ENCODE results near the gene DNAJC4. TPM values are rescaled to one million over a fixed set of nuclear protein-coding genes. Genes with fewer than 3 reads are reported as not detected.

DNAJC4 gene
- total and polyA plus RNA-seq, 2 of the 8 experiments (the other 6 are each of a cell fraction or from before 2014, with no cell fraction given): 14.6 to 31.0 TPM

DNA sequence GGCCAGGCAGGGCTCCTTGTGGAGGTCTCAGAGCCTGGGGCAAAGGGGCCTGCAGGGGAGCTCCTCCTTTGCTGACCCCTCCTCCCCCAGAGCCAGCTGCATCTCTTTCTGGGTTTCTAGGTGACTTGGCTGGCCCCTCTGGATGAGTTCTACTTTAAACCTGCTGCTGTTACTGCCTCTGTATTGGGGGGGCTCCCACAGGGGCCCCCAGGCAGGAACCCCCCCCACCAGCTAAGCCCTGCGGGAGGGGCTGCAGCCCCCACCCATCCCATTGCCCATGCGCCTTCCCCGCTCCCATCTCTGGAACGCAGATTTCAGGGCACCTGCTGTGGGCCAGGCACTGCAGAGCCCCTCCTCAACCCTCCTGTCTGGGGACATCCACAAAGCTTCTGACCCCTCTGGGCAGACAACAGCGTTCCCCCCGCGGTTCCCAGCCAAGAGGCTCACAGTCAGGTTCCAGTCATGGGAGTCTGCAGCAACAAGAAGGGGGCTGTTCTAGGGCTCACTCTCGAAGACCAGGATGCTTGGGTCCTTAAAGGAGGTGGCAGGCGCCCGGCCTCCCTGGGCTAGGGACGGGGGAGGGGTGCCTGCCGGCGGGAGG is 20.2 kb downstream of the DNAJC4 start:
- peak overlapping the region; percentile 46 to 73 (median 55) for H3K4me3 ChIP-seq (ENCODE audit: extremely low read depth in 1 of 4, insufficient read depth in 2 of 4, low read depth in 3 of 4, low read length in 4 of 4)
- ChIA-PET POLR2A (ENCODE audit: partially characterized antibody) (interaction anchor here (0.7 to 13.1 kb wide), 21 partner anchors 8 to 272 kb away, joined by 3 to 352 read pairs (median 6); partner anchors contain the start of genes DNAJC4, ESRRA, FKBP2 and KCNK4), CTCF (ENCODE audit: partially characterized antibody) (interaction anchor here (0.6 to 10.0 kb wide), 27 partner anchors 9 to 402 kb away, joined by 3 to 102 read pairs (median 5); partner anchors contain the start of genes CATSPERZ, FERMT3, FKBP2 and NUDT22)
- no peak for TF ChIP-seq TAF1 (IDR thresholded peaks at IDR 0.05; ENCODE audit: low read depth, low read length)
- peak overlapping the region in 2 of 4 experiments; percentile 67 to 76; a peak in 4 of 7 replicates for H3K9ac ChIP-seq (replicated peaks in 1 of 4; ENCODE audit: extremely low read depth in 1 of 4, low read depth in 3 of 4, low read length in 3 of 4)
- peak overlapping the region; percentile 98 for H4K91ac ChIP-seq (replicated peaks; ENCODE audit: insufficient read length, low read length)
- 0 out of 2 replicates have a peak overlapping the region, but pooled peaks have one; percentile 92 for H2AK5ac ChIP-seq (ENCODE audit: low read depth, low read length)
- H4K5ac ChIP-seq (ENCODE audit: insufficient read length, low read depth, low read length): peak overlapping the region; percentile 75
- peaks cover 6 to 31% of the 10 kb centered on the region in 2 experiments; a peak in 3 of 4 replicates for H3K79me2 ChIP-seq (ENCODE audit: control insufficient read depth in 1 of 2, insufficient read depth in 2 of 2, low read length in 2 of 2)
- no peak overlapping the region for H2BK120ac ChIP-seq (replicated peaks; ENCODE audit: low read depth, low read length)
- H3K27ac ChIP-seq (ENCODE audit: low read depth, low read length): peak overlapping the region; percentile 72; the same call in 1 of the 2 replicates
- H3K27me3 ChIP-seq (replicated peaks in 1 of 4; ENCODE audit: control insufficient read depth in 3 of 4, extremely low read depth in 1 of 4, insufficient read depth in 3 of 4, low read length in 3 of 4): no peaks in the 10 kb centered on the region
- peaks cover 18% of the 10 kb centered on the region for H3K23me2 ChIP-seq (ENCODE audit: low read depth, low read length)
- H3K4me2 ChIP-seq (ENCODE audit: insufficient read depth in 1 of 2, low read depth in 2 of 2, low read length in 2 of 2): peak overlapping the region; percentile 73 to 99
- H3K23ac ChIP-seq (ENCODE audit: insufficient read length): no peak overlapping the region
- peak overlapping the region; percentile 93; the same call in 1 of the 2 replicates for H2BK5ac ChIP-seq (ENCODE audit: low read depth, low read length)
- H3K4ac ChIP-seq (replicated peaks; ENCODE audit: insufficient read length, low read depth, low read length): peak overlapping the region; percentile 87
- 2% methylated on average over 10 of the region's 13 CpGs; no CpG with 5 or more reads in 1 of the 2 experiments for WGBS, 2 experiments (ENCODE audit: extremely low coverage in 1 of 2, insufficient coverage in 1 of 2, insufficient read length in 1 of 2, insufficient replicate concordance in 2 of 2, low coverage in 1 of 2, low lambda C conversion rate in 2 of 2, missing lambda C conversion rate in 1 of 2)
- no peak for FAIRE-seq
- peak overlapping the region; percentile 99; the same call in 1 of the 2 replicates for H2BK15ac ChIP-seq (ENCODE audit: low read length)
- H3K4me1 ChIP-seq (replicated peaks in 1 of 4; ENCODE audit: control insufficient read depth in 3 of 4, insufficient read depth in 4 of 4, low read length in 3 of 4): peaks cover 0 to 41% (median 35%) of the 10 kb centered on the region in 4 experiments; a peak in 6 of 7 replicates
- H2AFZ ChIP-seq (ENCODE audit: low read length): no peak overlapping the region
- H3K36me3 ChIP-seq (ENCODE audit: control insufficient read depth in 2 of 4, insufficient read depth in 4 of 4, low read length in 3 of 4): peaks cover 2 to 12% (median 7%) of the 10 kb centered on the region in 4 experiments; a peak in 5 of 8 replicates
- peaks cover 6 to 15% of the 10 kb centered on the region in 2 experiments for H4K20me1 ChIP-seq (replicated peaks in 1 of 2; ENCODE audit: control insufficient read depth in 1 of 2, insufficient read depth in 2 of 2, low read length in 2 of 2)
- H3K18ac ChIP-seq (ENCODE audit: extremely low read depth, low read length): peak overlapping the region; percentile 98
- H3K56ac ChIP-seq (replicated peaks; ENCODE audit: insufficient read length, low read depth, low read length): peak overlapping the region; percentile 78
- peaks cover 7% of the 10 kb centered on the region for H3K79me1 ChIP-seq (ENCODE audit: low read depth, low read length)
- no peaks in the 10 kb centered on the region for H3K9me3 ChIP-seq (ENCODE audit: insufficient read depth in 2 of 2, low read depth in 1 of 2, low read length in 1 of 2)
- no peak overlapping the region for H3K14ac ChIP-seq (ENCODE audit: insufficient read length)
- DNase-seq (ENCODE audit: low read depth in 1 of 2, low spot score in 2 of 2): no peak
- H2BK20ac ChIP-seq (ENCODE audit: low read length): peak overlapping the region; percentile 53; the same call in 1 of the 2 replicates
- H4K8ac ChIP-seq (ENCODE audit: extremely low read depth, insufficient read depth, low read length): peak overlapping the region; percentile 76; the same call in 1 of the 2 replicates
- peak overlapping the region; percentile 99; the same call in 1 of the 2 replicates for H2BK12ac ChIP-seq (ENCODE audit: low read depth, low read length)

All from H1 (cell line).